CD4-positive, alpha-beta T cell treated with Interleukin-4 for 4 hours (primary cell): ENCODE results near the gene KCNH3.
"Not testable (repeated sequence)": the region's sequence is repeated elsewhere in the genome, so short reads cannot be mapped to it uniquely, and the experiment has no call there.

Experiments
- DNase-seq: peaks from one replicate; pipeline ENCODE4 v3.0.0-alpha.2; 2020

Gene KCNH3

DNA sequence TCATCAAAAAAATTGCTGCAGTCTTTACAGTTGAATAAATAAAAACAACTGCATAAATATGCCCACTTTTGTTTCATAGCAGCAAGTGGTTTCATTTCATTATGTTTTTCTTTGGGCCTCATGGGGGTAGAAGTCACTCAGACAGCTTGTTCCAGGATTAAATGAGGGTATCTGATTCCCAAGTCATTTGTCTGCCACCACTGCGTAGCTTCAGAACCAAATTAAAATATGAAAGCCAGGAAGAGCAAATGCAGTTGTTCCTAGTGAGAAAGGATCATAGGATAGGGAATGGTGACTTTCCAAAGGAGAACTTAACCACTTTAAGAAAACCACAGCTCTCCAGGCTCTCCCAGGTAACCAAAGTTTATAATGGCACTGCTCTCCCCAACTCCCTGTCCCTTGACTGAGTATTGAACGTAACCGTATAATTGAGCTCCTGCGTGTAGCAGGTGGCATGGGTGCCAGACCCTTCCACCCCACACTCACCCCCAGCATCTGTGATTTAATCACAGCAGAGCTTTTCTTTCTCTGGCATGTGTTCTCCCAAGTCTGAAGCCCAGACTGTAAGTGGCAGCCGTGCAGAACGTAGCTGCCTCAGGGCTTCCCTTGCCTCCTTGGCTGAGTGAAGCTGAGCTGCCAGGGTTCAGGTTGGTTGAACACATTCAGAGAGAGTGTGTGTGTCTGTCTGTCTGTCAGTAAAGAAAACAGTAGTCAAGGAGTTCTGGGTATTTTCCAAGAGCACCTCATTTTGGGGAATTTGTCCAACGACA lies 11.3 kb upstream of the KCNH3 start:
- DNase-seq = no peak

DNA sequence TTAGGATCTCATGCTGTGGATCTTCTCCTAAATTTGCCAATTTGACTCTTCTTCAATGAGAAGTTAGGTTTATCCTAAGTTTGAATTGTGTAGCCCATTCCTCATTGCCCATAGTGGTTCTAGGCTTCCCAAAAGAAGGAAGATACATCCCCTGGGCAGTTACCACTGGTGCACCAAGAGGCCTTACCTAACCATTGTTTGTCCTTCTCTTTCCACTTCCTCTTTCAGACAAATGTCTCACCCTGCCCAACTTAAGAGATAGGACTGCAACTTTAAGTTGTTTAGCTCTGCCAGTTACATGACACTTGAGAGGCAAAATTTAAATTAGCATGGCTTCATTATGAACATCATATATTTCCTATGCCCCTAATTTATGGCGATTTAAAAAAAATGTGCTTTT lies 9.4 kb upstream of the KCNH3 start:
- no peak for DNase-seq

DNA sequence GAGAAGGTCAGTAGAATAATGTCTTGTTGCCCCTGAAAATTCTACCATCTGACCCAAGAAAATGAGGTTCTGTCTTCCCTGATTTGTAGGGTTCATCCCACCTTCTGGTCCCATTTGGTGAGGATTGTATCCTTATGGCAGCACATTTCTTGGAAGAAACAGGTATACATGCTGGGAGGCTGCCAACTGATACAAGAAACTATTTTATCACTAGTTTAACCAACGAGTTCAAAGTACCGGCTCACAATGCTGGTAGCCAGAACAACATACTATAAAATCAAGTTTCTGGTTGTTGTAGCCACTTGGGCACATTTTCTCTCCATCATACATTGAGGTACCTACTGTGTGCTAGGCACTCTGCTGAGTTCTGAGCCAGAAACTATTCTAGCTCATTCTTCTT lies 7.1 kb upstream of the KCNH3 start:
- DNase-seq = no peak

DNA sequence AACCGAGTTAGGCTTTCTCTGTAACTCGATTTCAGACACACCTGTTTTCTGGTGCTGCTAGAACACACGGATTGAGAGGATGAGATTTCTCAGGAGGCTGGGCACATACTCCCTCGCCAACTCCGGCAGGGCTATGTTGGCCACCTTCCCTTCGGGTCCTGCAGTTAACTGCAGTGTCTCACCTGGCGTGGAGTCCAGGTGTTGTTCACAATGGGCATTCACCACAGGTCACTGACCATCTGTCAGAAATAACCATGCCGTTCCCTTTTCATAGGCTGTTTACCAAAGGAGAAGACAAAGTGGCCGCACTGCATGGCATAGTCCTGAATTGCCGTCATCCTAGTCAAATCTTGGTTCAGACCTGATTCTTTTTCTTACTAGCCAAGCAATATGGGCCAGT lies 5.5 kb upstream of the KCNH3 start:
- no peak for DNase-seq

- not testable (repeated sequence) for DNase-seq
Observed at GRCh38 chr12:49534122-49534521, 4.7 kb upstream of the KCNH3 start.

DNA sequence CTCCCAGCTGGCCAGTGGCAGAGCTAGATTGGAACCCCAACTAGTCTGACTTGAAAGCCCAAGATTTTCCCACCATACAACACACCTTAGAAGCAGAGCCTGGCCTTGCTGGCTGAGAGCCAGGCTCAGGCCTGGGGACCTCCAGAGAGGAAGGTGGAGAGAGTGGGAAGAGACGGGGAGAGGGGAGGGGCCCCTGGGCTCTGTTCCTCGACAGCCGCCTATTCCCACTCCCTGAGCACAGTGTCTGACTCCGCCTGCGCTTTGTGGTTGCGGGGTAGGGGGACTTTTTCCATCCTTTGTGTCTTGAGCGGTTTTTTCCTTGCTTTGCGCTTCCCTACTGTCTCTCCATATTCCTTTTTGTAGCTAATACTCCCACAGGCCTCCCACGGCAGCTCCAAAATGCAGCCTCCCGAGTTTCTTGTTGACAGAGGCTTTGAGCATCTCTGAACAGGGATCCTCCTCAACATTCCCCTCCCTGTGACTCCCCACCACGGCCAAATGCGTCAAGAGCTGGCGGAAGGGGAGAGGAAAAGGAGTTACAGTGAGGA lies 4.0 kb upstream of the KCNH3 start:
- no peak for DNase-seq

GRCh38 chr12:49535921-49536525 lies 2.8 kb upstream of the KCNH3 start:
- DNase-seq = no peak

- DNase-seq = no peak
Observed at GRCh38 chr12:49536526-49537071, 2.2 kb upstream of the KCNH3 start.

- no peak for DNase-seq
Observed at GRCh38 chr12:49537231-49537751, 1.5 kb upstream of the KCNH3 start.

DNA sequence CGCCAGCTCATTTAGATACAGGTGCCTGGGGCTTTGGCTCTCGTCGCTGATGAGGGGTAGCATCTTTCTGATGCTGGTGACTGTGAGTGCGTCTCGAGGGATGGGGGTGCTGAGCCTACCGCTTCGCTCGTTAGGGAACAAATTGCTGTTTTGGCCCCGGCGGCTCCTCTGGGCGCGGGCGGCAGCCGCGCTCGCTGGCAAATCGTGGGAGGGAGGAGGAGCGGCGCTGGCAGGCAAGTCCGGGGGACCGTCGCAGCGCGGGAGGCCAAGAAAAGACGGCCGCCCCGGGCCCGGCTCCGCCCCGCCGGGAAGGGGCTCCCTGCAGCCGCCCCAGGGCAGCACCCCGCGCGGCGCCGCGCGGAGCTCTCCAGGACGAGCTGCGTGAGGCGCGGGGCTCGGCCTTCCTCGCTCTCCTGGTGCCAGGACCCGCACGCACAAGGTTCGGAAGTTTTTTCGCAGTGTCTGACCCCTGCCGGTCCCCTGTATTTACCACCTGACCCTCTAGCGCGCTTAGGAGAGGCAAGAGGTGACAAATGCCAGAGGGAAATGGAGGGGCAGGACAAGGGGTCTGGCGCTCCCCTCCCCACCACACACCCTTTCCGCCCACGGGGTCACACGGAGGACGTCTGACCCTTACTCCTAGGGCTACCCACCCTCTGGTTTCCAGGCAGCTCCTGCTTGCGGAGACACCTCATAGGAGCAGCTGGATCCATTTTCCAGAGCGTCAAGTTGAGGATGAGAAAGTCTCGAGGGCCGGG lies 899 bp upstream of the KCNH3 start:
- peak; percentile 10 for DNase-seq

DNA sequence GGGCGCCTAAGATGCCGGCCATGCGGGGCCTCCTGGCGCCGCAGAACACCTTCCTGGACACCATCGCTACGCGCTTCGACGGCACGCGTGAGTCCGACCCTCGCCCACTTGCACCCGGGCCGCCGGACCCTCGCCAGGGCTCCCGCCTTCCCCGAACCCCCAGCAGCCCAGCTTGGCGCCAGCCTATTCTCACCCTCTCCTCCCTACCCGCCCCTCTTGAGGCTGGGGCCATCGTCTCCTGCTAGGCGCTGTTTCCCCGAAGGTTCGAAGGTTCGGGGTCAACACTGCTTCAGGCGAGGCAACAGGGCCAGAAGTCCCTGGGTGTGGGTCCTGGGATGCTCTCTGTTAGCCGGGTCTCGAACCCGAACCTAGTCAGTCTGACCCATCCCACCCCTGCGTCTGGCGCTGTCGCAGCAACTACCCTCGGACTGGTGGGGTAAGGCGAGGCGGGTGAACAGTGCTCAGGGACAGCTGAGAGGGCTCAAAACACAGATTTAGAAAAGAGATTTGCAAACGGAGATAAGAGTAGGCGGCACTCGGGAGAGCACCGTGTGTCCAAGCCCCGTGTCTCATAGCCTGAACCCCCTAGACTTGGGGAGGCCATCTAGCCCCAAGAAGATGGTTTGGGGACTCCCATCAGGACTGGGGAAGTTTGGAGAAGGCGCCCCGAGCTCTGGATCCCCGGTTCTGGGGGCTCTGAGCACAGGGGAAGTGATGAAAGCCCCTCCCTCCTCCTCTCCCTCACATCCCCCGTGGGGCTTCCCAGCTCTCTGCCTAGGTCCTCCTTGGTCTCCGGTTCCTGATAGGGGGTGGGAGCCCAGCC lies 787 bp downstream of the KCNH3 start:
- DNase-seq = no peak

DNA sequence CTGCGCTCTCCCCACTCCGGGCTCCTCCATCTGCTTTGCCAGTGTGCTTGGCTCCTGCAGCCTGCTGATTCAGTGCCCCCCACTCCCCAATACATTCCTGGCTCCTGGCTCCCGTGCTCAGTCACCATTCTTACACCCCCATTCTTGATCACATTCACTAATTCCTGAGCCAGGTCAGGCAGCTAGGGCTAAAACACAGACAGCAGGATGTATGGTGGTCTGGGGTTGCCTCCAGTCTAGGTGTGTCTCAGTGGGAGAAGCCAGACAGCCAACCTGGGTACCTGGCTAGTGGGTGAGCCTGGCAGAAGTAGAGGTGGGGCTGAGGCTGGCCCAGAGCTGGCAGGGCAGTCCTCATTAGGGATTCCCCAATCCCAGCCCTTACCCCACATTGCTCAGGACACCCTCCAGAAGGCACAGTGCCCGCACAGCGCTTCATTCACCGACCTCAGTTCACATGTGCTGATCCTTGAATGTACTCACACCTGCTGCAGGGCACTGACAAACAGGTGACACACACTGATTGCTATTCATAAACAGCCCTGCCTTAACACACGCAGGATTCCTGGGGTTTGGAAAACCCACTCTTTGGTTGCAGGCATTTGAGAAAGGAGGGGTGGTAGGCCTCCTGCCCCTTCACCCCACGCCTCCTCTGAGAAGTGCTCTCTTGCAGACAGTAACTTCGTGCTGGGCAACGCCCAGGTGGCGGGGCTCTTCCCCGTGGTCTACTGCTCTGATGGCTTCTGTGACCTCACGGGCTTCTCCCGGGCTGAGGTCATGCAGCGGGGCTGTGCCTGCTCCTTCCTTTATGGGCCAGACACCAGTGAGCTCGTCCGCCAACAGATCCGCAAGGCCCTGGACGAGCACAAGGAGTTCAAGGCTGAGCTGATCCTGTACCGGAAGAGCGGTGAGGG lies 1.7 kb downstream of the KCNH3 start:
- no peak for DNase-seq

- DNase-seq = no peak
Observed at GRCh38 chr12:49541140-49541861, 2.5 kb downstream of the KCNH3 start.

DNA sequence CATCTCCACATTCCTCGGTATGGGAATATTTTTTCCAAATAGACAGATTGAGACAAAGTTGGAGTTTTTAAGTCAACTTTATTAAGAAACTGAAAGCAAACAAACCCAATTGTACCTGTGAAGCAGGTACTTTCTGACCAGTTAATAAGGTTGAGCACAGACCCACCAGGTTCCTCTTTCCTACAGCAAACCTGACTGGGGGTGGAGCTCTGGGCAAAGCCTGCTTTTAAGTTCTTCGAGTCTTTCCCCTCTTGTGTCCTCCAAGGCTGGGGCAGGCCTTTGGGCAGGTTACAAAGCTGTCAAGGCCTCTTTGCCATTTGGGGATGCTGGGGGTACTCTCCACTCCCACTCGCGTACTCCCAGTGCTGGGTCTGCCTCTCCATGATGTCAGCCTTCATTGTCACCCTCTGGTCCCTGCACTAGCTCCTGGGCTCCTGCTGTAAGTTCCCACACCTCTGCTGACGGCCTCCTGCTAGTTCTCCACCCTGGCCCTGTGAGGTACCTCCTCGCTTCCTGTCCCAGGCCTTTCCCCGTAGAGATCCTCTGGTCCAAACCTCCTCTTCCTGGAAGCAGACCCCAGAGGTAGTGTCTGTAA lies 3.2 kb downstream of the KCNH3 start:
- DNase-seq = no peak

DNA sequence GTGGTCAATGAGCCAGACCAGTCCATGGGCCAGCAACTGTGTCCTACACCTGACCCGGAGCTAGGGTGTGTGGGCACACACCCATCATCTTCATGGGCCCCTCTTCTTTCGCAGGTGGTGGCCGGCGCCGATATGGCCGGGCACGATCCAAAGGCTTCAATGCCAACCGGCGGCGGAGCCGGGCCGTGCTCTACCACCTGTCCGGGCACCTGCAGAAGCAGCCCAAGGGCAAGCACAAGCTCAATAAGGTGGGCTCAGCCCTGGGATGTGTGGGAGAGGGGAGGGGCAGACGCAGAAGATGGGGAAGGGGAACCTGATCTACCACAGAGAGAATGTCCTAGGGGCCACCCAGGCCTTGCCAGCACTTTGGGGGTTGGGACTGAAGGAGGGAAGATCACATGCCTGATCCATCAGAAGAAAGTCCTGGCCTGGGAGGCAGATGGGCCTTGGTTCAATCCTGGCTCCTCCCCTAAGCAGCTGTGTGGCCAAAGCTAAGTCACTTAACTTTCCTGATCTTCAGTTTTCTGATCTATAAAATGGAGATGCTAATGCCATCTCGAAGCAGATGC lies 3.8 kb downstream of the KCNH3 start:
- no peak for DNase-seq

DNA sequence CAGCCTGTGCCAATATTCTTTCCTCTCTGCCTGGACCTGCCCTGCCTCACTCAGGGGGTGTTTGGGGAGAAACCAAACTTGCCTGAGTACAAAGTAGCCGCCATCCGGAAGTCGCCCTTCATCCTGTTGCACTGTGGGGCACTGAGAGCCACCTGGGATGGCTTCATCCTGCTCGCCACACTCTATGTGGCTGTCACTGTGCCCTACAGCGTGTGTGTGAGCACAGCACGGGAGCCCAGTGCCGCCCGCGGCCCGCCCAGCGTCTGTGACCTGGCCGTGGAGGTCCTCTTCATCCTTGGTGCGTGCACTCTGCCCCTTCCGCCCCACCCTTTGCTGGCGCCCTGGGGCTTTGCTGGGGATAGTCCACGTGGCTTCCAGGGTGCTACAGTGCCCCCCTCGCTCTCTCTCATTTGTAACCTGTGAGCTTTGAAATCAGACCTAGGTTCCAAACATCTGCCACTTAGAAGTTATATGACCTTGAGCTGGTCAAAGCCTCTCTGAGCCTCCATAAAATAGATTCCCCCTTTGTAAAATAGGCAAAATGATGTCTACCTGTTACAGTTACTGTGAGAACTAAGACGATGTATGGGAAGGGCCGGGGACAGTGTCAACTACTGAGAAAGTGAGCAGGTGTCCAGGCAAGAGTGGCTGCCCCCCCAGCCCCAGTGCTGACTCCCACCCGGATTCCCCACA lies 4.5 kb downstream of the KCNH3 start:
- DNase-seq = no peak

- no peak for DNase-seq
Observed at GRCh38 chr12:49543914-49544815, 5.3 kb downstream of the KCNH3 start.

GRCh38 chr12:49545815-49546214 lies 7.0 kb downstream of the KCNH3 start:
- DNase-seq = no peak
